ENCODE measurements around the gene ZNF630.
"Not testable (repeated sequence)": the region's sequence is repeated elsewhere in the genome, so short reads cannot be mapped to it uniquely, and the experiment has no call there.

Gene ZNF630

GRCh38 chrX:48019892-48020291, 51.5 kb downstream of the ZNF630 start:
- H3K4ac ChIP-seq (ENCODE audit: low read length); H2BK15ac ChIP-seq (ENCODE audit: low read length); H2AFZ ChIP-seq (ENCODE audit: low read length); H3K4me3 ChIP-seq (ENCODE audit: low read length in 2 of 2); H2AK5ac ChIP-seq (ENCODE audit: low read depth, low read length); H3K9me3 ChIP-seq (replicated peaks in 1 of 2; ENCODE audit: control insufficient read depth in 2 of 2, insufficient read depth in 1 of 2, low read depth in 1 of 2, low read length in 2 of 2); H2BK5ac ChIP-seq (ENCODE audit: low read length); DNase-seq (ENCODE audit: low spot score); H3K23ac ChIP-seq (ENCODE audit: low read depth, low read length, poor library complexity); H2BK12ac ChIP-seq (ENCODE audit: low read length); H3K27me3 ChIP-seq (ENCODE audit: control insufficient read depth in 3 of 3, insufficient read depth in 3 of 3, low read depth in 1 of 3, low read length in 3 of 3); H2BK120ac ChIP-seq (ENCODE audit: low read depth, low read length); H3K79me1 ChIP-seq (ENCODE audit: low read depth, low read length); H3K14ac ChIP-seq (ENCODE audit: low read length); H3K27ac ChIP-seq (replicated peaks; ENCODE audit: low read length); H4K8ac ChIP-seq (ENCODE audit: low read depth, low read length); H3K9ac ChIP-seq (ENCODE audit: low read depth, low read length, poor library complexity); H3K36me3 ChIP-seq (replicated peaks in 1 of 2; ENCODE audit: control insufficient read depth in 2 of 2, insufficient read depth in 2 of 2, low read length in 2 of 2); H4K91ac ChIP-seq (ENCODE audit: low read depth, low read length, poor library complexity); H3K18ac ChIP-seq (ENCODE audit: low read length); H3K4me2 ChIP-seq (ENCODE audit: insufficient read depth, low read length, poor library complexity, severe bottlenecking); H3K4me1 ChIP-seq (ENCODE audit: control insufficient read depth in 2 of 2, insufficient read depth in 1 of 2, low read depth in 1 of 2, low read length in 2 of 2): not testable (repeated sequence)
- no CpG with 5 or more reads among the region's 1 CpG for WGBS, 2 donors (ENCODE audit: extremely low coverage in 2 of 2, insufficient read length in 2 of 2, insufficient replicate concordance in 1 of 2)

GRCh38 chrX:48016583-48017310, 54.7 kb downstream of the ZNF630 start:
- H2AFZ ChIP-seq (ENCODE audit: low read length); H3K14ac ChIP-seq (ENCODE audit: low read length); H3K23ac ChIP-seq (ENCODE audit: low read depth, low read length, poor library complexity); H2BK15ac ChIP-seq (ENCODE audit: low read length); H3K36me3 ChIP-seq (replicated peaks in 1 of 2; ENCODE audit: control insufficient read depth in 2 of 2, insufficient read depth in 2 of 2, low read length in 2 of 2); H4K91ac ChIP-seq (ENCODE audit: low read depth, low read length, poor library complexity); H2BK5ac ChIP-seq (ENCODE audit: low read length); H3K18ac ChIP-seq (ENCODE audit: low read length); H3K9ac ChIP-seq (ENCODE audit: low read depth, low read length, poor library complexity); H3K4ac ChIP-seq (ENCODE audit: low read length); H2BK120ac ChIP-seq (ENCODE audit: low read depth, low read length); DNase-seq (ENCODE audit: low spot score); H3K4me3 ChIP-seq (ENCODE audit: low read length in 2 of 2); H3K27ac ChIP-seq (replicated peaks; ENCODE audit: low read length); H4K8ac ChIP-seq (ENCODE audit: low read depth, low read length); H3K27me3 ChIP-seq (ENCODE audit: control insufficient read depth in 3 of 3, insufficient read depth in 3 of 3, low read depth in 1 of 3, low read length in 3 of 3); H3K4me1 ChIP-seq (ENCODE audit: control insufficient read depth in 2 of 2, insufficient read depth in 1 of 2, low read depth in 1 of 2, low read length in 2 of 2); H3K9me3 ChIP-seq (replicated peaks in 1 of 2; ENCODE audit: control insufficient read depth in 2 of 2, insufficient read depth in 1 of 2, low read depth in 1 of 2, low read length in 2 of 2); H3K4me2 ChIP-seq (ENCODE audit: insufficient read depth, low read length, poor library complexity, severe bottlenecking); H2AK5ac ChIP-seq (ENCODE audit: low read depth, low read length); H3K79me1 ChIP-seq (ENCODE audit: low read depth, low read length); H2BK12ac ChIP-seq (ENCODE audit: low read length): not testable (repeated sequence)
- no CpG with 5 or more reads among the region's 46 CpGs for WGBS, 2 donors (ENCODE audit: extremely low coverage in 2 of 2, insufficient read length in 2 of 2, insufficient replicate concordance in 1 of 2)

GRCh38 chrX:48009445-48009960, 61.9 kb downstream of the ZNF630 start:
- H2BK120ac ChIP-seq (ENCODE audit: low read depth, low read length); H2AK5ac ChIP-seq (ENCODE audit: low read depth, low read length); H3K27ac ChIP-seq (replicated peaks; ENCODE audit: low read length); H3K18ac ChIP-seq (ENCODE audit: low read length); H3K9ac ChIP-seq (ENCODE audit: low read depth, low read length, poor library complexity); H3K4me3 ChIP-seq (ENCODE audit: low read length in 2 of 2); H4K8ac ChIP-seq (ENCODE audit: low read depth, low read length); H3K4ac ChIP-seq (ENCODE audit: low read length); H2BK15ac ChIP-seq (ENCODE audit: low read length); H4K91ac ChIP-seq (ENCODE audit: low read depth, low read length, poor library complexity); H3K9me3 ChIP-seq (replicated peaks in 1 of 2; ENCODE audit: control insufficient read depth in 2 of 2, insufficient read depth in 1 of 2, low read depth in 1 of 2, low read length in 2 of 2); H3K23ac ChIP-seq (ENCODE audit: low read depth, low read length, poor library complexity); H3K27me3 ChIP-seq (ENCODE audit: control insufficient read depth in 3 of 3, insufficient read depth in 3 of 3, low read depth in 1 of 3, low read length in 3 of 3); H2BK12ac ChIP-seq (ENCODE audit: low read length); H2BK5ac ChIP-seq (ENCODE audit: low read length); H3K79me1 ChIP-seq (ENCODE audit: low read depth, low read length); H3K14ac ChIP-seq (ENCODE audit: low read length); H3K4me2 ChIP-seq (ENCODE audit: insufficient read depth, low read length, poor library complexity, severe bottlenecking); H3K4me1 ChIP-seq (ENCODE audit: control insufficient read depth in 2 of 2, insufficient read depth in 1 of 2, low read depth in 1 of 2, low read length in 2 of 2); H2AFZ ChIP-seq (ENCODE audit: low read length); DNase-seq (ENCODE audit: low spot score); H3K36me3 ChIP-seq (replicated peaks in 1 of 2; ENCODE audit: control insufficient read depth in 2 of 2, insufficient read depth in 2 of 2, low read length in 2 of 2): not testable (repeated sequence)
- no CpG with 5 or more reads among the region's 2 CpGs for WGBS, 2 donors (ENCODE audit: extremely low coverage in 2 of 2, insufficient read length in 2 of 2, insufficient replicate concordance in 1 of 2)
